Tibial nerve (tissue), 4 donors: ENCODE results near the gene MYOM1.
"Not testable (repeated sequence)": the region's sequence is repeated elsewhere in the genome, so short reads cannot be mapped to it uniquely, and the experiment has no call there.

Source experiments
- EP300 ChIP-seq, 2 donors: sonication (generic); formaldehyde crosslinking; IDR thresholded peaks; one replicate each; pipeline ENCODE4 v1.6.1; 2017; ENCODE audit warnings: antibody characterized with exemption in 2 of 2, mild to moderate bottlenecking in 1 of 2
- POLR2A ChIP-seq, 2 donors: fragments of 450-650 bp; IDR thresholded peaks; one replicate each; pipeline ENCODE4 v1.6.1; 2017; ENCODE audit warnings: antibody characterized with exemption in 2 of 2, mild to moderate bottlenecking in 2 of 2, moderate library complexity in 2 of 2
- TF ChIP-seq, protein P1 (sequence below), 5 experiments: fragments of 200-600 bp in 3 of 5; fragments of 450-650 bp in 2 of 5; sonication (generic) in 3 of 5; IDR thresholded peaks; one replicate each; pipeline ENCODE4 v1.5.1; 2016 to 2019; ENCODE audit warnings: antibody characterized with exemption in 5 of 5, mild to moderate bottlenecking in 3 of 5, moderate library complexity in 2 of 5

DNA sequence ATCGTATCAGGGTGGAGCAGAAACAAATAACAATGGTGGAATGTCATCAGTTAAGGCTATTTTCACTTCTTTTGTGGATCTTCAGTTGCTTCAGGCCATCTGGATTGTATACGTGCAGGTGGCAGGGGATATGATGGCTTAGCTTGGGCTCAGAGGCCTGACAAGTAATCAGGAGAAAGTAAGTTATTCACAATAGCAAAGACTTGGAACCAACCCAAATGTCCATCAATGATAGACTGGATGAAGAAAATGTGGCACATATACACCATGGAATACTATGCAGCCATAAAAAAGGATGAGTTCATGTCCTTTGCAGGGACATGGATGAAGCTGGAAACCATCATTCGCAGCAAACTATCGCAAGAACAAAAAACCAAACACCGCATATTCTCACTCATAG is 196.2 kb downstream of the MYOM1 start:
- TF ChIP-seq, protein P1, sequence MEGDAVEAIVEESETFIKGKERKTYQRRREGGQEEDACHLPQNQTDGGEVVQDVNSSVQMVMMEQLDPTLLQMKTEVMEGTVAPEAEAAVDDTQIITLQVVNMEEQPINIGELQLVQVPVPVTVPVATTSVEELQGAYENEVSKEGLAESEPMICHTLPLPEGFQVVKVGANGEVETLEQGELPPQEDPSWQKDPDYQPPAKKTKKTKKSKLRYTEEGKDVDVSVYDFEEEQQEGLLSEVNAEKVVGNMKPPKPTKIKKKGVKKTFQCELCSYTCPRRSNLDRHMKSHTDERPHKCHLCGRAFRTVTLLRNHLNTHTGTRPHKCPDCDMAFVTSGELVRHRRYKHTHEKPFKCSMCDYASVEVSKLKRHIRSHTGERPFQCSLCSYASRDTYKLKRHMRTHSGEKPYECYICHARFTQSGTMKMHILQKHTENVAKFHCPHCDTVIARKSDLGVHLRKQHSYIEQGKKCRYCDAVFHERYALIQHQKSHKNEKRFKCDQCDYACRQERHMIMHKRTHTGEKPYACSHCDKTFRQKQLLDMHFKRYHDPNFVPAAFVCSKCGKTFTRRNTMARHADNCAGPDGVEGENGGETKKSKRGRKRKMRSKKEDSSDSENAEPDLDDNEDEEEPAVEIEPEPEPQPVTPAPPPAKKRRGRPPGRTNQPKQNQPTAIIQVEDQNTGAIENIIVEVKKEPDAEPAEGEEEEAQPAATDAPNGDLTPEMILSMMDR (IDR thresholded peaks at IDR 0.05) = not testable (repeated sequence)
- TF ChIP-seq EP300, POLR2A (IDR thresholded peaks at IDR 0.05): not testable (repeated sequence)
